HG03432 (cell line): ENCODE data around the gene ABCF2.

Experiments used
- ATAC-seq: cut with Tn5 transposase; IDR thresholded peaks from one replicate; pipeline ENCODE4 v1.9.1; 2021; ENCODE audit warnings: mild to moderate bottlenecking, moderate library complexity; ENCODE audit not compliant: unreplicated experiment

Gene ABCF2

GRCh38 chr7:151226875-151227782 lies at the start of gene ABCF2:
ABCF2 (minus strand) TSS chr7:151227205; CDS start chr7:151226458, 747 bp downstream.
- peak; percentile 100 for ATAC-seq

DNA sequence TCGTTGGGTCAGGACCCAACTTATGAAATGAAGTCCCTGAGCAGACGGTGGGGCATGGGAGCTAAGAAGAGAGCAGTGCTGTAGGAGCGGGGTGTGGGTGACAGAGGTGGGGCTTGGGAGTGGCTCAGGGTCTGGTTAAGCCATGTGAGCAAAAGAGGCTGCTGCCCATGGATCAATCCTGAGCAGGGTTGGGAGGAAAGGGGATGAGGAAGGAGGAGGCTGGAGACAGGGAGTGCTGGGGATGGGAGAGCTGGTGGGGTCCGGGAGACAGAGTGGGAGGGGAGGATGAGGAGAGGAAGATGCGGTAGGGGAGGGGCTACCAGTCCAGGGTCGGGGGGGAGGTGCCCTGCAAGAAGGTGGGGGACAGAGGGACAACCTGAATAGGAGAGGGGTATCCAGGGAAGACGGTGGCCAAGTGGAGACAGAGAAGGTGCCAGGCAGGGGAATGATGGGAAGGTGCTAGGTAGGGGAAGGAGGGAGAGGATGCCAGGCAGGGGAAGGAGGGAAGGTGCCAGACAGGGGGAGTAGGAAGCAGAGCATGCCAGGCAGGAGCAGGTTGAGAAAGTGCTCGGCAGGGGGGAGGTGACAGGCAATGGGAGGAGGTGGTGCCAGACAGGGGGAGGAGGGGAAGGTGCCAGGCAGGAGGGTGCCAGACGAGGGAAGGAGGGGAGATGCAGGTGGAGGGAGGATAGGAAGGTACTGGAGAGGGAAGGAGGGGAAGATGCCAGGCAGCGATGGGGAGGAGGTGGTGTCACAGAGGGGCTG lies 49.0 kb upstream of the ABCF2 start:
- no peak for ATAC-seq

DNA sequence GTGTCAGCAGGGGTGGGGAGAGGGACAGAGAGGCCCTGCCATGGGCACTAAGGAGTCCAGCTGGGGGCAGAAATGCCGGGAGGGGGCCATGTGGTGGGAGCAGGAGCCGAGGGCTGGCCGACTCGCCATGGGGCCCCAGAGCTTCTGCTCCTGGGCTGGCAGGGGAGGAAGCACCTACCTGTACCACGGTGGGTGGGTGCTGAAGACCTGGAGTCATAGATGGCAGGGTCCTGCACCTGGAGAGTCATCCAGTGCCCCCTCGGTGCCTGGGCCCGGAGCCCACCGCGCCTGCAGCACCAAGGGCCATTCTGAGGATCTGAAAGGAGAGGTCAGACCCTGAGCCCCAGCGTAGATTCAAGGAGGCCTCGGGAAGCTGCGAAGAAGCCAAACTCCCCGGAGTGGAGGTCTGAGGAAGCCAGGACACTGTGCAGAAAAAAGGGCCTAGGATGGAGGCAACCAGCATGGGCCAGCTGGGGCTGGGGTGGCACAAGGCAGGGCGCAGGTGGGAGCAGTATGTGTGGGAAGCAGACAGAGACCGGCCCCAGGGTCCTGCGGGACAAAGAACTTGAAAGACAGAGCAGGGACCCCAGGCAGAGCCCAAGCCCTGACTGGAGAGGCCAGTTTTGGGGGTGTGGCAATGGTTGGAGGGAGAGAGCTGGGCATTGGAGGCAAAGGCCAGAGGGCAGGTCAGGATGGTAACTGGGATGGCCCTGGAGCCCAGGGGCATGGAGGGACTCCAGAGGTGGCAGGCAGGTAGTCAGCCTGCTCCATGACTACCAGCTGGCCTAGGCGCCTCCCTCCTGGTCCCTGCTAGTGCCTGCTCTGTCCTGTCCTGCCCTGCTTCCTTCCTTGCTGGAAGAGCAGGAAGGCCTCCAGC lies 48.2 kb upstream of the ABCF2 start:
- ATAC-seq, result no peak

DNA sequence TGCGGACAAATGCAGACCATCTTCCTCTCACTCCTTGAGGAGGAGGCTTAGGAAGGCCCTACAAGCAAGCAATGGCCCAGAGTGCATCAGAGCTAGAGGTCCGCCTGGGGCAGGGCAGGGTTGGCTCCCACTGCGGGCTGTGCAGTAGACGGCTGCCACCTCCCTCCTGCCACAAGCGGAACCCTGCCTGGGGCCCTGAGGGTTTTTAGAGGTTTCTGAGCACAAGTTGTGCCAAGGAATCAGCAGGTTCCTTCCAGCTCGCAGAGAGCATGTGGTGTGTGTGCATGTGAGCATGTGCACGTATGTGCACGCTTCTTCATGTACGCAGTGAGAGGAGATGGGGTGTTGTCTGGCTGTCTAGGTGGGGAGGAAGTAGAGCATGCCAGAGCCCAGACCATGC lies 47.4 kb upstream of the ABCF2 start:
- no peak for ATAC-seq

DNA sequence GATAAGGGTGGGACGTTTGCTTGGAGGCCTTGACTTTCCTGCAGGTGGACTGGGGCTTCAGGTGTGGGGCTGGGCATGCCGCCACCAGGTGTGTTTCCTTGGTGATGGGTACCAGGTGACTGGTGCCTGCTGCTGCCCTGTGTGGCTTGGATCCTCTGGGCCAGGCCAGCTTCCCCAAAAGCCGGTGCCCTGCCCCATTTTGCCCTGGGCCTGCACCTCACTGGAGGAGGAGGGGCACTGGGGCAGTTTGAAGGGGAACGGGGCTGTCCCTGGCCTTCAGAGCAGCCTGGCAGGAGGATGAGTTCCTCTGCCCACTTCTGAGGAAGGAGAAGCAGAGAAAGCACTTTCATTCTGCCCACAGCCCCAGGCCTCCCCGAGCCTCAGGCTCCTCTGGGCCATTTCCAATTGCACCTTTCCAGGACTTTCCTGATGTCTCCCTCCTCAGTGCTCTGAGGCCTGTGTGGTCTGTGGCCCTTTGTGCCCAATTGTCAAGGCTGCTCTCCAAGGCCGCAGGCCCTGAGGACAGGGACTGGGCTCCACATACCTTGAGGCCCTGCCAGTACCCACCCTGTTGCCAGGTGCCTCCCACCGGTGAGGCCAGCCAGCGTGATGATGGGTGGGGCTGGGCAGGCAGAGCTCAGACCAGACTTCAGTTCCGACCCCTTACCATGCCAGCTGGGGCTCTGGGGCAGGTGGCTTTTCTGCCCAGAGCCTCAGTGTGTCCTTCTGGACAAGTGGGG lies 46.8 kb upstream of the ABCF2 start:
- no peak for ATAC-seq

DNA sequence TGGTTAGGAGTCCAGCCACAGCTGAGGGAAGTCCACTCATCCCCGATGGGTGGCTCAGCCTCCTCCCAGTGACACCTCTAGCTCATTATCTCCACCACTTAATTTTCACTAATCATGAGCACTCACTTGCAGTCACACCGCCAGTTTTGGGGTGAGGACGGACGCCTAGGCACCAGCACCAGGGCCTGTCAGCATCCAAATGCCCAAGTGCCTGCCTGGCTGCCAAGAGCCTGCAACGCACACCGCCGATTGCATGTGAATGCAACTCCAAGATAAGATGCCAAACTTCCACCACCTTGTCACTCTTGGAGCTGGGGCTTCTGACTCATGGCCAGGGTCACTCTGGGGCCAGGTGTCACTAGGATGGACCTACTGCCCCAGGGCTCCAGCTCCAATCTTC lies 45.9 kb upstream of the ABCF2 start:
- no peak for ATAC-seq

GRCh38 chr7:151272405-151272804 lies 45.4 kb upstream of the ABCF2 start:
- no peak for ATAC-seq

DNA sequence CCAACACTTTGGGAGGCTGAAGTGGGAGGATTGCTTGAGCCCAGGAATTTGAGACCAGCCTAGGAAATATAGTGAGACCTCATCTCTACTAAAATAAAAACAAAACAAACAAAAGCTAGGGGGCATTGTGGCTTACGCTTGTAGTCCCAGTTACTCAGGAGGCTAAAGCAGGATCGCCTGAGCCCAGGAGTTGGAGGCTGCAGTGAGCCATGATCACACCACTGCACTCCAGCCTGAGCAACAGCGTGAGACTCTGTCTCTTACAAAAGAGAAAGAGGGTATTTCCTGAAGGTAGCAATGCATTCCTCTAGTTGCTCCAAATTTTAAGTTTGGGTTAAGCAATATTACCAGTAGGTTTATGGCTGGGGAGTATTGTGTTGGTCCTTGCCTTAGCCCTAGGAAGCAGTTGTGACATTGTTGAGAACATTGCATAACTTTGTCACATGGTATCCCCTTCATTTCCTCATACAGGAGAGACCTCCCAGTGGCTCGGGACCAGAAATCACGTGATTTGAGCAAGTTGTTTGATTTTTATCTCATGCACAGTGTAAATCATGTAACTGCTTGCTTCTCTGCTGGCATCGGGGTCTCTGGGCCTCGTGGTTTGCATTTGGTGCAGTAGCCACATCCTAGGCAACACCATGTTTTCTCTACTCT lies 44.8 kb upstream of the ABCF2 start:
- no peak for ATAC-seq

DNA sequence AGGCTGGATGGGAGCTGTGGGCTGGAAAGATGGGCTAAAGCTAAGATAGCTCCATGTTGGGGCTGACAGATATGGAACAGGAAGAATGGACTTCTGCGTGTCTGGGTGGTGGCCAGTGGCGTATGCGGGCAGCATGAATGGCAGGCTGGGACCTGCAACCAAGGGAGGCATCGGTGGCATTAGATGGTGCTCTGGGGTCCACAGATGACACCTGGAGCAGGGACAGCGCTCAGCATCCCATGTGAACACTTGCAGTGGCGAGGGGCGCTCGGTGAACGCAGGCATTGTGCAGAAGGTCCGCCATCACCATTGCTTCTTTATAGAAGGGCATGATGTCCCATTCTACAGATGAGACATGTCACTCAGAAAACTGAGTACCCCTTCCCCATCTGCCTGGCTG lies 42.5 kb upstream of the ABCF2 start:
- ATAC-seq, result no peak

GRCh38 chr7:151265351-151265931 lies 38.4 kb upstream of the ABCF2 start:
- ATAC-seq, result no peak

DNA sequence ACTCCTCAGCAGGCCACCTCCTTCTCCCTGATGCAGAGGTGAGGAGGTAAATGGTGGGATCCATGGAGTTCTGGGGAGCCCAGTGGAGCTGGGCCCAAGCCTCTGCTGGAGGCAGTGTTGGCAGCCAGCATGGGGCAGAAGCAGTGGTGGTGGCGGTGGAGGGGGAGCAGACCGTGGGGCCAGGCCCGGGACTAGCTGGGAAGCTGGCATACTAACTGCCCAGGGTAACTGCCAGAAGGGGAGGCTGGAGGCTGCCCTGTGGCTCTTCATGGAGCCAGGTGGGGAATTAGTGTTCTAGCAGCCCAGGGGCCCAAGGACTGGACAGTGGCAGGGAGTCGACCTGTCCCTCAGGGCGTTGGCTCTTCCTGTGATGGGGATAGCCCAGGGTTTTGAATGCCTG lies 37.6 kb upstream of the ABCF2 start:
- no peak for ATAC-seq

DNA sequence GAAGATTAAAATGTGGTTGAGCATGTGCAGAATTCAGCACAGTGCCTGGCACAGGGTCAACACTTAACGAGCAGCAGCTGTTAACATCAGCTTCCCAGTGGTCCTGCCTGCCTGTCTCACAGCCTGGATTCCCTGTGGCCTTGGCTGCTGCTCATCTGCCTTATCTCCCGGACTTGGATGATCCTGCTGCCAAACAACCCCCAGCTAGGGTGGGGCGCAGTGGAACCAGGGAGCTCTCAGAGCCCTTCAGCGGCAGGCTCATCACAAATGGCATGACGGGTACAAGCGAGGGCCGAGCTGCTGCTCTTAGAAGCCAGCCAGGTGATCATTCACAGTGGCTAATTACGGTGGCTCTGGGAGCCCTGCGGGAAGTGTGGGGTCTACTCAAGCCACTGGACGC lies 34.5 kb upstream of the ABCF2 start:
- ATAC-seq, result no peak

DNA sequence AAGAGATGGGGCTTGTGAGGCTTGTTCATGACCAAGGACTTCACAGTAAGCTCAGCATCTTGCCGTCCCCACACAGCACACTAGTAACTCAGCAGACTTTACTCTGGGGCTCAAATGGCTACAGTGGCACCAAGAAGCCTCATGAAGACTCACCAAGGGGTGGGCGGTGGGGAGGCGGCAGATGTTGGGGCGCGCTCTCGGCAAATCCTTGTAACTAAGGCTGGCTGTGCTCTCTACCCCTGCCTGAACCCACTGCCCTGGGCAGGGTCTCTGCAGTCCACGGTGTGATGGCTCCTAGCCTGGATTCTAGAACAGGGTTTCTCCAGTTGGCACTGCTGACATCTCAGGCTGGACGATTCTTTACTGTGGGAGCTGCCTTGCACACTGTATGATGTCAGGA lies 33.9 kb upstream of the ABCF2 start:
- no peak for ATAC-seq

GRCh38 chr7:151260471-151260870 lies 33.5 kb upstream of the ABCF2 start:
- ATAC-seq, result no peak

GRCh38 chr7:151257990-151258389 lies 31.0 kb upstream of the ABCF2 start:
- ATAC-seq, result no peak

- no peak for ATAC-seq
Observed at GRCh38 chr7:151256410-151257045, 29.5 kb upstream of the ABCF2 start.

- no peak for ATAC-seq
Observed at GRCh38 chr7:151255390-151255789, 28.4 kb upstream of the ABCF2 start.

- ATAC-seq, result no peak
Observed at GRCh38 chr7:151254851-151255250, 27.8 kb upstream of the ABCF2 start.

DNA sequence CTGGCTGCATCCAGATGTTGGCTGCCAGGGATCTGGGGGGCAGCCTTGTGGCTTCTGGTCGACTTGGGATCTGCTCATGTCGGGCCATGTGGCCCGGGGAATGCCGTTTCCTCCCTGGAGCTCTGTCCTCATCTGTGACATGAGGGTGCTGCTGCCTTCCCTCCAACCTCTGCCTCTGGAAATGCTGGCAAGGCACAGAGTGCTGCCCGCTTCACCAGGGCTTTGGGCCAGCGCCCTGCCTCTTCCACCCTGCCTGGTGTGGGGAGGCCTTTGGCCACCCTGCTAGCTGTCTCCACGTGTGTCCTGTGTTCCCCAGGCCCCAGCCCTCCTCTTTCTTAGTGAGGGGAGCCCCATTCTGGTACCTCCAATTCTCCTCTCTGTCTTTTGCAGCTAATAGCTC lies 27.3 kb upstream of the ABCF2 start:
- no peak for ATAC-seq
